Midbrain (tissue), 1 donor: ENCODE results near the gene DHRSX.
"Not testable (repeated sequence)": the region's sequence is repeated elsewhere in the genome, so short reads cannot be mapped to it uniquely, and the experiment has no call there.

Source experiments
- DNase-seq: peaks from one replicate; lab custom pipeline; 2025; lab: John Stamatoyannopoulos, UW

DHRSX gene

DNA sequence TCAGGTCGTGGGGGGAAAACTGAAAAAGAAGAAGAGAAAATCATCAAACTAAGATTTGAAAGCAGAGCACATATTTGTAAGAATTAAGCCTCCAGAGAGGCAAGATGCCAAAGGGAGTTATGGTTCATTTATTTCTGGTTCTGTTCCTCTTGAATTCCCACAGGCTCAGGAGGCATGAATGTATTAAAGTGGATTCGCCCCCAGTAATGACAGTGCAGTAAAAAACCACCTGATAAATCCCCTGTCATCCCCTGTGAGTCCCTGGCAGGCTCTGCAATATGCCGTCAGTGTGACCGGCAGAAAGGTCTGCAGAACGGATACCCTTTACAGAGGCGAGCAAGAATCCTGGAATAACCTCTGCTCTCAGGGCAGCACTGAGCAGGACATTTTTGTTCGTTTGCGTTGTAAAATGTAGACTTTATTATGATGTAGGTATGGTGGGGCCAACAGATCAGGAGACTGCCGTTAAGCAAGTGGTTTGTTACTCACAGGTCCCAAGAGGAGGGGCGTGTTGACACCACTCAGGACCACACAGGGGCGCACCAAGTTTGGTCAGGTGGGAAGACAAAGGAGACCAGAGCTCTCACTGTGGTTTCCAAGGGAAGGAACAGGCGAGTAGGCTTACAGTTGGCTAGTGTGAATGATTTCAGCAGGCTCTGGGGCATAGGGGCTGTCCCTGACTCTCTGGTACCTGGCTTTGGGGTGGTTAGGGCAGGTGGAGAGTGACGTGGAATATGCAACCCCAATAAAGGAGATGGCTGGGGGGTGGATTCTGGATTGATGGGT, 75.3 kb downstream of the DHRSX start:
- DNase-seq, result no peak

DNA sequence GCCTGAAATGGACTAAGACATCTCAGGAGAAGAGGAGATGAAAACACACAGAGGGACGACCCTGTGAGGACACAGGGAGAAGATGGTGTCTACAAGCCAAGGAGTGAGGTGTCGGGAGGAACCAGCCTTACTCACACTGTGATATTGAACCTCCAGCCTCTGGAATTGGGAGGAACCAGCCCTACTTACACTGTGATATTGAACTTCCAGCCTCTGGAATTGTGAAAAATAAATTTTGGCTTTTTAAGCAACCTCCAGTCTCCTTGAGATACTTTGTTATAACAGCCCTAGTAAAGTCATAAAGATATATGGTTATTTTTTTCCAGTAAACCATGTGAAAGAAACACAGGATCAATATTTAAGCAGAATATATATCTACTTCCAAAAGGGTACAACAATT, 76.5 kb downstream of the DHRSX start:
- no peak for DNase-seq

DNA sequence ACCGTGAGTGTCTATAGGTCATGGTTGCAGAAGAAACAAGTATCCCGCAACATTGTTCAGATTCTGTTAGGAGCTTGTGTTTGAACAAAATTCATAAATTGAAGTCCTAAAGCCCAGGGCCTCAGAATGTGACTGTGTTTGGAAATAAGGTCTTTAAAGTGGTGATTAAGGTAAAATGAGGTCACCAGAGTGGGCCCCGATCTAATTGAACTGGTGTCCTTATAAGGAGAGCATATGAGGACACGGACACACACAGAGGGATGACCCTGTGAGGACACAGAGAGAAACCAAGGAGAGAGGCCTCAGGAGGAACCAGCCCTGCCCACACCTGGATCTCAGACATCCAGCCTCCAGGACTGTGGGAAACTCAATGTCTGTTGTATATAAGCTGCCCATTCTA, 76.9 kb downstream of the DHRSX start:
- no peak for DNase-seq

- no peak for DNase-seq
Observed at GRCh38 chrX:2423282-2423681, 77.5 kb downstream of the DHRSX start.

DNA sequence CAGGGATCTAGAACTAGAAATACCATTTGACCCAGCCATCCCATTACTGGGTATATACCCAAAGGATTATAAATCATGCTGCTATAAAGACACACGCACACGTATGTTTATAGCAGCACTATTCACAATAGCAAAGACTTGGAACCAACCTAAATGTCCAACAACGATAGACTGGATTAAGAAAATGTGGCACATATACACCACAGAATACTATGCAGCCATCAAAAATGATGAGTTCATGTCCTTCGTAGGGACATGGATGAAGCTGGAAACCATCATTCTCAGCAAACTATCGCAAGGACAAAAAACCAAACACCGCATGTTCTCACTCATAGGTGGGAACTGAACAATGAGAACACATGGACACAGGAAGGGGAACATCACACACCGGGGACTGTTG, 81.4 kb downstream of the DHRSX start:
- DNase-seq, result not testable (repeated sequence)

DNA sequence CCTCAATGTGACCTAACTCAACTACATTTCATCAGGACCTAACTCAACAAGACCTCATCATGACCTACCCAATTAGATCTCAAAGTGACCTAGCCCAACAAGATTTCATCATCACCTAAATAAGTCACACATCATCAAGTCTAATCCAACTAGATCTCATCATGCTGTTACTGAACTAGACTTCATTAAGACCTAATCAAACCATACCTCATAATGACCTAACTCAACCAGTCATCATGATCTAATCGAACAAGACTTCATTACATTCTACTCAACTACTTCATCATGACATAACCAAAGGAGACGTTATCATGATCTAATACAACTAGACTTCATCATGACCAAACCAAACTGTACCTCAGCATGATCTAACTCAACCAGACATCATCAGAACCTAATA, 82.8 kb downstream of the DHRSX start:
- no peak for DNase-seq

GRCh38 chrX:2416851-2417604, 83.7 kb downstream of the DHRSX start:
- DNase-seq, result no peak

GRCh38 chrX:2414384-2414783, 86.4 kb downstream of the DHRSX start:
- DNase-seq, result no peak

DNA sequence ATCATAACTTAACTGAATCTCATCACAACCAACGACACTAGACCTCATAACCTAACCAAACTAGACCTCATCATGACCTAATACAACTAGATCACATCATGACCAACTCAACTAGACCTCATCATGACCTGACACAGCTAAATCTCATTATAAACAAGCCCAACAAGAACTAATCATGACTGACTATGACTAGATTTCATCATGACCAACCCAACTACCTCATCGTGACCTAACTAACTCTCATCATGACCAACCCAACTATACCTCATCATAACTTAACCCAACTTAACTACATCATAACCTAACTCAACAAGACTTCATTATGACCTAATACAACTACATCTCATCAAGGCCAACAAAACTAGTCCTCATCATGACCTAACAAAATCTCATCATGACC, 86.8 kb downstream of the DHRSX start:
- no peak for DNase-seq

GRCh38 chrX:2412131-2412530, 88.6 kb downstream of the DHRSX start:
- no peak for DNase-seq

GRCh38 chrX:2410279-2411020, 90.3 kb downstream of the DHRSX start:
- DNase-seq, result no peak

DNA sequence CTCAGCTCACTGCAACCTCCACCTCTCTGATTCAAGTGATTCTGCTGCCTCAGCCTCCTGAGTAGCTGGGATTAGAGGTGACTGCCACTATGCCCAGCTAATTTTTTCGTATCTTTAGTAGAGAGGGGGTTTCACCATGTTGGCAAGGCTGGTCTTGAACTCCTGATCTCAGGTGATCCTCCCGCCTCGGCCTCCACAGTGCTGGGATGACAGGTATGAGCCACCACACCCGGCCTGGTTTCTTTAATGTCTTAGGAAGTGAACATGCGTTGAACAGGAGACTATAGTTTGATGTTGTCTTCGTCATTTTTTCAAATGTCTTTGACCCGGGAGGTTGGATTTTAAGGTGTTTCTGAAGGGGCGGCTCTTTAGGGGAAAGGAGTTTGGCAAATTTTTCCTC, 91.0 kb downstream of the DHRSX start:
- DNase-seq, result no peak

DNA sequence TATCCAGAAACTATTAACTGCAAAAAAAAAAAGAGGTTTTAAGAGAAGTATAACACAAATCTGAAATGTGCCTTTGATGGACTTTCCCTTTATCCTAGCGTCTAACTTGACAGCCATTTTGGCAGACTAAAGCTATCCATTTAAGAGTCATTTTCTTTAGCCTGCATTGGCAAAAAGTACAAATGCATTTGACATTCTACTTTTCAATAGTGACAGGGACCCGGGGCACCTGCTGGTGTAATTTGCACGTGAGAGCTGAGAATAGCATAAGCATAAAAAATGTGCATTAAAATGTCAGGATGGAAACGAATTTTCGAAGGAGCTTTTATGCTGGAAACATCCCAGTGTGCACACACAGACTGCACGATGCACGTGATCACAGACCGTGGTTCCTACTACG, 91.9 kb downstream of the DHRSX start:
- no peak for DNase-seq

GRCh38 chrX:2406891-2407518, 93.8 kb downstream of the DHRSX start:
- no peak for DNase-seq

GRCh38 chrX:2404776-2405175, 96.0 kb downstream of the DHRSX start:
- DNase-seq, result no peak

- no peak for DNase-seq
Observed at GRCh38 chrX:2402361-2402690, 98.5 kb downstream of the DHRSX start.

- no peak for DNase-seq
Observed at GRCh38 chrX:2401590-2402360, 99.0 kb downstream of the DHRSX start.

GRCh38 chrX:2401201-2401589, 99.6 kb downstream of the DHRSX start:
- no peak for DNase-seq

- DNase-seq, result no peak
Observed at GRCh38 chrX:2398064-2398656, 102.6 kb downstream of the DHRSX start.

- DNase-seq, result no peak
Observed at GRCh38 chrX:2397229-2398063, 103.3 kb downstream of the DHRSX start.
